Pancreas (tissue), 10 donors: ENCODE measurements around the gene FAM216B. TPM values are rescaled to one million over a fixed set of nuclear protein-coding genes. Genes with fewer than 3 reads are reported as not detected.
A peak's percentile ranks its signal among the peaks of the same experiment; 100 is the strongest.

Experiments
- ATAC-seq, 4 donors: fragments of 200-7000 bp; cut with Tn5 transposase; one replicate each; pipeline versions ENCODE4 v1.8.0 to v1.9.1; 2020; ENCODE audit warnings: mild to moderate bottlenecking in 4 of 4, moderate library complexity in 4 of 4
- DNase-seq, 6 donors: peaks; one replicate each; pipeline ENCODE4 v3.0.0-alpha.2; 2020
- FAIRE-seq: peaks from 2 replicates; lab custom pipeline; 2012; peaks lifted over from hg19 to GRCh38; lab: Jason Lieb, UNC
- H3K27ac ChIP-seq, 4 donors: fragments of 200-600 bp; sonication (generic); 1 replicate in 3 of 4; 2 replicates in 1 of 4; pipeline versions ENCODE4 v1.5.0 to v1.8.0; 2020
- H3K27me3 ChIP-seq, 4 donors: fragments of 200-600 bp; one replicate each; pipeline ENCODE4 v1.8.0; 2021
- H3K36me3 ChIP-seq, 3 donors: fragments of 200-600 bp; sonication (generic) in 1 of 3; one replicate each; pipeline versions ENCODE4 v1.5.0 to v1.8.0; 2020 to 2021
- H3K4me1 ChIP-seq, 3 donors: fragments of 200-600 bp; one replicate each; pipeline ENCODE4 v1.8.0; 2021
- H3K4me3 ChIP-seq, 4 donors: fragments of 200-600 bp; sonication (generic) in 2 of 4; one replicate each; pipeline versions ENCODE4 v1.5.0 to v1.8.0; 2020 to 2021
- H3K9me3 ChIP-seq, 4 donors: fragments of 200-600 bp; one replicate each; pipeline ENCODE4 v1.8.0; 2021
- CTCF ChIP-seq, 4 donors: fragments of 200-600 bp; sonication (generic) in 3 of 4; IDR thresholded peaks; one replicate each; pipeline versions ENCODE4 v1.5.0 to v1.8.0; 2021; ENCODE audit warnings: antibody characterized with exemption in 4 of 4
- WGBS, 2 donors: extraction: QIAGEN DNeasy Blood & Tissue Kit; methylation state at CpG; one replicate each; pipeline ENCODE4 v1.1.7; 2013; 5-methylcytosine and 5-hydroxymethylcytosine counted together
- intact Hi-C, 3 donors: fragments of 100-400 bp; cut with DNase I; formaldehyde crosslinking; loops; one replicate each; pipeline versions ENCODE4 v1.11.1 to v1.14.2; 2022
- polyA plus RNA-seq, 2 donors: library from polyadenylated mRNA; stranded (reverse); fragments of 200-250 nt; gene quantifications; one replicate each; pipeline ENCODE4 v1.2.3, GENCODE V29; 2013
- total RNA-seq, 6 donors: library from RNA; stranded (reverse); fragmentation: NEBNext Ultra II Directional in 4 of 6; extraction: Animal tissue kit (Norgen Biotek cat#: 25700) in 4 of 6; gene quantifications; one replicate each; pipeline versions ENCODE4 v1.2.1 to v1.2.4, GENCODE V29; 2021 to 2023
- donor health status: healthy with polysubstance abuse.
- donor health status: DM: no; HTN: no; CAD: no; lungs with moderate emphysema.
- donor health status: DM: no; HTN: no; CAD: no.
- donor health status: control.
- donor health status: control.
- donor health status: Bipolar disorder and iron deficiency.
- donor health status: DM: yes; HTN: yes; CAD: no.
- donor health status: DM: no; HTN: no; CAD: no.
- donor health status: DM: no; HTN: no; CAD: no.
- donor health status: DM: yes; HTN: yes; CAD: no.

FAM216B gene
- total RNA-seq: under 1 TPM in 1 of 6 donors, not detected in 5; 0.06 TPM
- polyA plus RNA-seq: not detected

- intact Hi-C loops: no loop called here
Observed at GRCh38 chr13:42781352-42781751, at the start of gene FAM216B. Gene FAM216B (plus strand): TSS chr13:42781584. CDS start chr13:42784068, 2,484 bp downstream.

GRCh38 chr13:42732073-42732472 is 49.3 kb upstream of the FAM216B start:
- no peak overlapping the region for H3K4me3 ChIP-seq
- no peak for FAIRE-seq
- no peak for TF ChIP-seq CTCF (IDR thresholded peaks at IDR 0.05)
- peaks cover 0 to 13% (median 3%) of the 10 kb centered on the region in 3 donors for H3K4me1 ChIP-seq
- intact Hi-C loops: no loop called here
- no peak for ATAC-seq
- no peaks in the 10 kb centered on the region for H3K27me3 ChIP-seq
- no peaks in the 10 kb centered on the region for H3K9me3 ChIP-seq
- no peaks in the 10 kb centered on the region for H3K36me3 ChIP-seq
- no peak for DNase-seq
- no peak overlapping the region for H3K27ac ChIP-seq

More at GRCh38 chr13:42781352-42781751, at the start of gene FAM216B:
- no peaks in the 10 kb centered on the region for H3K4me1 ChIP-seq
- no peaks in the 10 kb centered on the region for H3K9me3 ChIP-seq
- no peak for ATAC-seq
- no peak within 1 kb of the TSS for H3K27ac ChIP-seq
- no peak for DNase-seq
- no peaks in the 10 kb centered on the region for H3K36me3 ChIP-seq
- no peaks in the 10 kb centered on the region for H3K27me3 ChIP-seq
- no peak for FAIRE-seq
- TF ChIP-seq CTCF (IDR thresholded peaks at IDR 0.05): no peak
- WGBS, 2 donors: 75 to 77% methylated on average over 3 of the region's 3 CpGs
- no peak within 1 kb of the TSS for H3K4me3 ChIP-seq

- FAIRE-seq (no peak), ATAC-seq (no peak), DNase-seq (no peak)
- Histone ChIP-seq H3K27me3 (no peaks in the 10 kb centered on the region), H3K27ac (no peak overlapping the region), H3K9me3 (no peaks in the 10 kb centered on the region), H3K4me1 (peaks cover 0 to 13% (median 3%) of the 10 kb centered on the region in 3 donors), H3K4me3 (no peak overlapping the region), H3K36me3 (no peaks in the 10 kb centered on the region)
- WGBS, 2 donors: 95 to 98% methylated on average over 2 of the region's 2 CpGs
- TF ChIP-seq CTCF (IDR thresholded peaks at IDR 0.05): no peak
- intact Hi-C loops: no loop called here
Observed at GRCh38 chr13:42733046-42733445, 48.3 kb upstream of the FAM216B start.

- 83 to 89% methylated on average over 3 of the region's 3 CpGs for WGBS, 2 donors
- ATAC-seq (no peak), FAIRE-seq (no peak), DNase-seq (no peak)
- Histone ChIP-seq H3K4me3 (no peak overlapping the region), H3K36me3 (no peaks in the 10 kb centered on the region), H3K9me3 (no peaks in the 10 kb centered on the region), H3K4me1 (peaks cover 0 to 4% (median 1%) of the 10 kb centered on the region in 3 donors), H3K27me3 (no peaks in the 10 kb centered on the region), H3K27ac (no peak overlapping the region)
- no peak for TF ChIP-seq CTCF (IDR thresholded peaks at IDR 0.05)
- intact Hi-C loops: no loop called here
Observed at GRCh38 chr13:42735010-42735409, 46.4 kb upstream of the FAM216B start.

- no peak overlapping the region for H3K4me3 ChIP-seq
- intact Hi-C loops: no loop called here
- WGBS, 2 donors: 15 to 49% methylated on average over 1 of the region's 1 CpG
- H3K9me3 ChIP-seq: no peaks in the 10 kb centered on the region
- no peak overlapping the region for H3K27ac ChIP-seq
- FAIRE-seq: no peak
- H3K4me1 ChIP-seq: peaks cover 0 to 4% (median 0%) of the 10 kb centered on the region in 3 donors
- H3K36me3 ChIP-seq: no peaks in the 10 kb centered on the region
- peak in 5 of 6 donors; percentile 16 to 58 (median 45) for DNase-seq
- ATAC-seq: peak in 3 of 4 donors; percentile 58 to 69 (median 60)
- no peak for TF ChIP-seq CTCF (IDR thresholded peaks at IDR 0.05)
- peaks cover 0 to 3% (median 0%) of the 10 kb centered on the region in 4 donors for H3K27me3 ChIP-seq
Observed at GRCh38 chr13:42740753-42741152, 40.6 kb upstream of the FAM216B start.
